IMR-90 (cell line): Measurements from ENCODE around the gene TMEM200A. TPM values are rescaled to one million over a fixed set of nuclear protein-coding genes. Genes with fewer than 3 reads are reported as not detected.

Experiments
- ATAC-seq: fragments of 200-7000 bp; cut with Tn5 transposase; 2 replicates; pipeline ENCODE4 v1.9.1; 2020; ENCODE audit warnings: low read depth, mild to moderate bottlenecking, moderate library complexity
- BruUV-seq: library from RNA; stranded (reverse); fragments of 400-500 nt; replicated peaks from 2 replicates; lab custom pipeline; 2021; lab: Mats Ljungman, UMichigan
- CTCF ChIA-PET: fragments of 300-600 bp; formaldehyde crosslinking; extraction: SDS; loops from one replicate; lab custom pipeline; 2021; ENCODE audit warnings: antibody characterized with exemption; lab: Yijun Ruan, JAX
- POLR2A ChIA-PET: fragments of 300-600 bp; sonication (Branson Sonifier 250); formaldehyde crosslinking; loops from one replicate; lab custom pipeline; 2022; ENCODE audit warnings: antibody characterized with exemption; ENCODE audit not compliant: unreplicated experiment; lab: Charles Lee
- DNase-seq: peaks from one replicate; pipeline ENCODE4 v3.0.0; 2013
- H2AFZ ChIP-seq: replicated peaks from 2 replicates; pipeline ENCODE3; 2013; ENCODE audit warnings: low read length, mild to moderate bottlenecking; ENCODE audit not compliant: poor library complexity
- H2AK5ac ChIP-seq: 2 replicates; pipeline ENCODE4 v1.6.1; 2013; ENCODE audit warnings: low read depth, low read length, inconsistent platforms
- H2AK9ac ChIP-seq: replicated peaks from 2 replicates; pipeline ENCODE3; 2013; ENCODE audit warnings: mild to moderate bottlenecking, low read depth, low read length, moderate library complexity; ENCODE audit not compliant: poor library complexity
- H2BK120ac ChIP-seq: 2 replicates; pipeline ENCODE4 v1.6.1; 2013; ENCODE audit warnings: low read depth, low read length, inconsistent platforms
- H2BK15ac ChIP-seq: 3 replicates; pipeline ENCODE4 v1.6.1; 2013; ENCODE audit warnings: low read depth, low read length, inconsistent platforms
- H2BK20ac ChIP-seq: 2 replicates; pipeline ENCODE4 v1.6.1; 2013; ENCODE audit warnings: low read depth, mild to moderate bottlenecking, inconsistent platforms, low read length, moderate library complexity
- H2BK5ac ChIP-seq: 2 replicates; pipeline ENCODE4 v1.6.1; 2013; ENCODE audit warnings: mild to moderate bottlenecking, low read depth, low read length, inconsistent platforms; ENCODE audit not compliant: poor library complexity, severe bottlenecking
- H3K14ac ChIP-seq: replicated peaks from 2 replicates; pipeline ENCODE4 v1.6.1; 2013; ENCODE audit warnings: low read depth, low read length, inconsistent platforms
- H3K18ac ChIP-seq: 2 replicates; pipeline ENCODE4 v1.6.1; 2013; ENCODE audit warnings: low read depth, low read length, control low read depth
- H3K23ac ChIP-seq: 2 replicates; pipeline ENCODE4 v1.6.1; 2013; ENCODE audit warnings: low read depth, low read length, inconsistent platforms
- H3K27ac ChIP-seq: 2 replicates; pipeline ENCODE4 v1.5.1; 2013; ENCODE audit warnings: mild to moderate bottlenecking, control low read depth, low read length; ENCODE audit not compliant: insufficient read depth
- H3K27me3 ChIP-seq: 2 replicates; pipeline ENCODE4 v1.6.1; 2013; ENCODE audit warnings: low read length; ENCODE audit not compliant: control insufficient read depth, insufficient read depth
- H3K36me3 ChIP-seq: 2 replicates; pipeline ENCODE4 v1.6.1; 2013; ENCODE audit warnings: low read length, mixed read lengths; ENCODE audit not compliant: control insufficient read depth, insufficient read depth
- H3K4ac ChIP-seq: 2 replicates; pipeline ENCODE4 v1.6.1; 2013; ENCODE audit warnings: low read depth, low read length, inconsistent platforms
- H3K4me1 ChIP-seq: 2 replicates; pipeline ENCODE4 v1.6.1; 2013; ENCODE audit warnings: low read length, mixed read lengths; ENCODE audit not compliant: control insufficient read depth, insufficient read depth
- H3K4me2 ChIP-seq: 2 replicates; pipeline ENCODE4 v1.6.1; 2013; ENCODE audit warnings: low read depth, mild to moderate bottlenecking, control low read depth, low read length, moderate library complexity
- H3K4me3 ChIP-seq: 2 replicates; pipeline ENCODE4 v1.5.1; 2013; ENCODE audit warnings: low read depth, mild to moderate bottlenecking, control low read depth, low read length, moderate library complexity; ENCODE audit not compliant: insufficient read depth
- H3K56ac ChIP-seq: 2 replicates; pipeline ENCODE4 v1.6.1; 2013; ENCODE audit warnings: low read length, inconsistent platforms; ENCODE audit not compliant: insufficient read depth; ENCODE audit errors: extremely low read depth
- H3K79me1 ChIP-seq, 2 experiments: 2 replicates each; pipeline ENCODE4 v1.6.1; 2013; ENCODE audit warnings: low read length in 2 of 2, inconsistent platforms in 1 of 2, low read depth in 1 of 2
- H3K9ac ChIP-seq: 2 replicates; pipeline ENCODE4 v1.6.1; 2013; ENCODE audit warnings: low read depth, low read length, control low read depth
- H3K9me1 ChIP-seq: 2 replicates; pipeline ENCODE4 v1.6.1; 2013; ENCODE audit warnings: low read length, inconsistent platforms; ENCODE audit not compliant: insufficient read depth
- H3K9me3 ChIP-seq: 2 replicates; pipeline ENCODE4 v1.6.1; 2013; ENCODE audit warnings: low read length; ENCODE audit not compliant: control insufficient read depth, insufficient read depth
- H4K20me1 ChIP-seq: 2 replicates; pipeline ENCODE4 v1.6.1; 2013; ENCODE audit warnings: low read length, inconsistent platforms; ENCODE audit not compliant: insufficient read depth
- H4K5ac ChIP-seq: 2 replicates; pipeline ENCODE4 v1.6.1; 2013; ENCODE audit warnings: mild to moderate bottlenecking, low read depth, low read length, control low read depth
- H4K8ac ChIP-seq, 2 experiments: 2 replicates each; pipeline ENCODE4 v1.6.1; 2013; ENCODE audit warnings: low read depth in 2 of 2, low read length in 2 of 2, control low read depth in 1 of 2, inconsistent platforms in 1 of 2
- H4K91ac ChIP-seq: 2 replicates; pipeline ENCODE4 v1.6.1; 2013; ENCODE audit warnings: low read depth, low read length, inconsistent platforms; ENCODE audit not compliant: insufficient read depth
- CEBPB ChIP-seq: IDR thresholded peaks from 2 replicates; pipeline ENCODE4 v1.6.1; 2012; ENCODE audit warnings: low read depth, low read length, improper control_type of control experiment
- FOS ChIP-seq: fragments of 150-350 bp; IDR thresholded peaks from 2 replicates; pipeline ENCODE4 v1.6.1; 2016; ENCODE audit warnings: low read depth, low read length
- POLR2A ChIP-seq: IDR thresholded peaks from 2 replicates; pipeline ENCODE4 v1.6.1; 2012; ENCODE audit warnings: mild to moderate bottlenecking, low read depth, low read length
- RAD21 ChIP-seq: IDR thresholded peaks from 2 replicates; pipeline ENCODE4 v1.6.1; 2012; ENCODE audit warnings: low read length, improper control_type of control experiment
- WGBS, 2 experiments: methylation state at CpG; one replicate each; pipeline versions ENCODE4 v1.1.5 to v1.1.7; 2013; ENCODE audit warnings: missing lambda C conversion rate in 2 of 2; ENCODE audit not compliant: insufficient read length in 1 of 2; ENCODE audit errors: extremely low coverage in 2 of 2; 5-methylcytosine and 5-hydroxymethylcytosine counted together
- dilution Hi-C: fragments of 300-500 bp; cut with HindIII; formaldehyde crosslinking; loops from one replicate; pipeline ENCODE4 v1.14.3; 2018; ENCODE audit warnings: low sequenced_read_pairs; ENCODE audit not compliant: unreplicated experiment
- in situ Hi-C: fragments of 300-500 bp; cut with MboI; formaldehyde crosslinking; loops from 3 replicates; pipeline ENCODE4 v1.14.3; 2019; ENCODE audit warnings: low sequenced_read_pairs, inconsistent platforms, mixed read lengths
- intact Hi-C: fragments of 100-400 bp; cut with micrococcal nuclease; formaldehyde crosslinking; loops from 2 replicates; pipeline ENCODE4 v1.10.0; 2022
- polyA plus RNA-seq, 3 experiments: library from polyadenylated mRNA; depleted of rRNA; stranded (reverse); fragments of >200 nt; gene quantifications; 2 replicates each; pipeline ENCODE4 v1.2.3, GENCODE V29; 2012; ENCODE audit warnings: low replicate concordance in 1 of 3
- total RNA-seq: library from RNA; depleted of rRNA; stranded (reverse); fragments of >200 nt; gene quantifications from 2 replicates; pipeline ENCODE4 v1.2.3, GENCODE V29; 2012

Gene TMEM200A
- total and polyA plus RNA-seq, 2 of the 4 experiments (the other 2 are of a cell fraction): 22.8 to 37.1 TPM

DNA sequence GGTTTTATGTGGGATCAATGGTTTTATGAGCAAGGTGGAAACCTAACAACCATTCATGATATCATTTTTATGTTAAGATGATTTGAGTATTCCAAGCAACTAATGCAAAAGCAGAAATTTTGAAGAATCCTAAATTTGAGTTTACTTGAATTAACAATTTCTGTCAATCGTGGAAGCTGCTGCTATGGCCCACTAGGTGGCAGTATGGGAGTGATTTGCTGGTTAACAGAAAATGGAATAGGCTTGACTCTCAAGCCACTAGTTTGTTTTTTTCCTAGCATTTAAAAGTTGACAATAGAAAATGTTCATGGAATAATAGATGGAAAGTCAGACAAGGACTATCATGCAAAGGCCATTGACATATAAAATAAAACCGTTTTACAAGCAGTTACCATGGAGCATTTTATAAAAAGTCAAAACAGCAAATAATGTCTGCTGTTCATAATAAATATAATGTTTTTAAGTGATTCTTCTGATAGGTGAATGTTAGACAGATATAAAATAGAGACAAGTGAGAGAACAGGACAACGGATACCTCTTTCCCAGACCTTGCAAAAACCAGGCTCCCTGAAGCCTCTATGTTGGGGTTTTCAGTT lies 43.0 kb upstream of the TMEM200A start (continued):
- TF ChIP-seq POLR2A (peak; percentile 32; the same call in 1 of the 2 replicates), RAD21 (peak; percentile 91)

DNA sequence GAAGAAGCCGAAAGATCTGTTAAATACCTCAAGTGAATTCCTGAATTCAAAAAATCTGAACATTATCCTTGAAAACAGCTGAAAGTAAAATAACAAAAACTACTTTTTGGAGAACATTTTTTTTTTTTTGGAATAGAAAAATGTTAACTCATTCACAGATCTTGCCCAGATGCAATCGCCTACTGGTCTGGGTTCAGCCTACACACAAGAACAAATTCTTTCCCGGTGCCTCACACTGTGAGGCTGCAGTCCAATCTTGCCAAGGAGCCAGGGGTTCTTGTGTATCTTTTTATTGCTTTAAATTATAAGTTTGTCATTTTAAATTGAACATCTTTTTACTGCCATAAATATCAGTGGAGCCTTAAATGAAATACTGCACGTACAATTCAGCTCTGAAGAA lies 41.2 kb upstream of the TMEM200A start:
- TF ChIP-seq CEBPB: no peak
- TF ChIP-seq FOS: 0 out of 2 replicates have a peak, but pooled peaks have one; percentile 7
- Histone ChIP-seq H3K27ac (no peak overlapping the region), H2AK9ac (no peak overlapping the region), H3K4me1 (peaks cover 1% of the 10 kb centered on the region; the same call in 1 of the 2 replicates), H4K91ac (no peak overlapping the region), H3K9ac (no peak overlapping the region), H2BK120ac (no peak overlapping the region), H2AK5ac (no peak overlapping the region), H3K79me1 (no peaks in the 10 kb centered on the region; a peak in 1 of 4 replicates), H2BK5ac (no peak overlapping the region), H3K36me3 (no peaks in the 10 kb centered on the region), H4K20me1 (no peaks in the 10 kb centered on the region), H3K18ac (no peak overlapping the region), H3K14ac (no peak overlapping the region), H2AFZ (no peak overlapping the region), H3K4ac (no peak overlapping the region), H2BK15ac (no peak overlapping the region), H3K9me1 (no peaks in the 10 kb centered on the region), H3K4me2 (no peak overlapping the region), H3K27me3 (no peaks in the 10 kb centered on the region; the same call in 1 of the 2 replicates), H4K8ac (no peak overlapping the region), H3K4me3 (no peak overlapping the region), H4K5ac (no peak overlapping the region), H3K56ac (no peak overlapping the region), H3K23ac (no peak overlapping the region), H3K9me3 (no peaks in the 10 kb centered on the region), H2BK20ac (no peak overlapping the region)
- no TSS peak for BruUV-seq
- peak; percentile 83 for DNase-seq
- intact Hi-C loops: loop anchor here (5.0 to 10.0 kb wide), 2 partner anchors 103 to 840 kb away; no protein-coding TSS in a partner anchor
- ATAC-seq: peak; percentile 76
- POLR2A ChIA-PET: interaction anchor here (0.7 kb wide), 1 partner anchor 456 kb away, joined by 6 read pairs; no protein-coding TSS in a partner anchor
- in situ Hi-C loops: loop anchor here (5.0 kb wide), 1 partner anchor 378 kb away; no protein-coding TSS in a partner anchor
- CTCF ChIA-PET: interaction anchor here (0.6 to 1.3 kb wide), 4 partner anchors 317 to 1324 kb away, joined by 3 to 6 read pairs (median 4); no protein-coding TSS in a partner anchor
- dilution Hi-C loops: no loop called here
- WGBS, 2 experiments: no CpG with 5 or more reads among the region's 4 CpGs
